Skin of body (tissue), 2 donors: ENCODE measurements around the gene IDE. TPM values are rescaled to one million over a fixed set of nuclear protein-coding genes. Genes with fewer than 3 reads are reported as not detected.
"Not testable (repeated sequence)": the region's sequence is repeated elsewhere in the genome, so short reads cannot be mapped to it uniquely, and the experiment has no call there.

ENCODE experiments used
- DNase-seq: peaks from one replicate; lab custom pipeline; 2025; lab: John Stamatoyannopoulos, UW
- total RNA-seq: library from RNA; depleted of rRNA; stranded (reverse); fragments of >200 nt; gene quantifications from one replicate; pipeline ENCODE4 v1.2.3, GENCODE V29; 2014

Gene IDE
- 50.8 TPM for total RNA-seq

- peak; percentile 56 for DNase-seq
These were observed at the start of gene IDE for GRCh38 chr10:92573798-92574547. IDE (minus strand) TSS chr10:92574093; CDS start chr10:92574019, 74 bp downstream.

GRCh38 chr10:92619368-92619767, 45.5 kb upstream of the IDE start:
- no peak for DNase-seq

- DNase-seq: no peak
These were observed 41.6 kb upstream of the IDE start for GRCh38 chr10:92615515-92615914.

- no peak for DNase-seq
These were observed 30.9 kb upstream of the IDE start for GRCh38 chr10:92604841-92605240.

GRCh38 chr10:92598321-92598720, 24.4 kb upstream of the IDE start:
- no peak for DNase-seq

GRCh38 chr10:92595505-92595904, 21.6 kb upstream of the IDE start:
- no peak for DNase-seq

- DNase-seq: no peak
These were observed 20.0 kb upstream of the IDE start for GRCh38 chr10:92593619-92594588.

- DNase-seq: peak; percentile 96
These were observed 19.1 kb upstream of the IDE start, which contains the start of gene KIF11 for GRCh38 chr10:92592761-92593618. KIF11 (plus strand) TSS chr10:92593130; CDS start chr10:92593376, 246 bp downstream.

GRCh38 chr10:92591550-92592022, 17.7 kb upstream of the IDE start:
- DNase-seq: peak; percentile 88

GRCh38 chr10:92590623-92591549, 17.0 kb upstream of the IDE start:
- no peak for DNase-seq

- DNase-seq: not testable (repeated sequence)
These were observed 8.5 kb upstream of the IDE start for GRCh38 chr10:92582347-92582746.

GRCh38 chr10:92575961-92576360, 2.1 kb upstream of the IDE start:
- DNase-seq: no peak

- no peak for DNase-seq
These were observed 812 bp upstream of the IDE start for GRCh38 chr10:92574548-92575261.

GRCh38 chr10:92573091-92573797, 649 bp downstream of the IDE start:
- peak; percentile 9 for DNase-seq

GRCh38 chr10:92572362-92573090, 1.4 kb downstream of the IDE start:
- no peak for DNase-seq

- no peak for DNase-seq
These were observed 2.2 kb downstream of the IDE start for GRCh38 chr10:92571649-92572048.

- DNase-seq: not testable (repeated sequence)
These were observed 4.2 kb downstream of the IDE start for GRCh38 chr10:92569663-92570062.

GRCh38 chr10:92569071-92569470, 4.8 kb downstream of the IDE start:
- no peak for DNase-seq
